Adipocyte (in vitro differentiated cells): Measurements from ENCODE around the gene HNF1B.

Source experiments
- DNase-seq: peaks from one replicate; pipeline ENCODE4 v3.0.0-alpha.2; 2015; ENCODE audit warnings: low read depth
- H3K27me3 ChIP-seq: replicated peaks from 2 replicates; pipeline ENCODE4 v1.7.0; 2013; ENCODE audit warnings: mild to moderate bottlenecking, low read length, moderate library complexity; ENCODE audit not compliant: control insufficient read depth, insufficient read depth
- H3K36me3 ChIP-seq: 2 replicates; pipeline ENCODE4 v1.7.0; 2013; ENCODE audit warnings: low read length, mild to moderate bottlenecking, moderate library complexity; ENCODE audit not compliant: control insufficient read depth, insufficient read depth, severe bottlenecking
- H3K4me1 ChIP-seq: 2 replicates; pipeline ENCODE4 v1.7.0; 2013; ENCODE audit warnings: mild to moderate bottlenecking, low read length, moderate library complexity; ENCODE audit not compliant: control insufficient read depth, insufficient read depth
- H3K4me3 ChIP-seq: 2 replicates; pipeline ENCODE4 v1.7.0; 2013; ENCODE audit warnings: mild to moderate bottlenecking, low read length, moderate library complexity
- H3K9ac ChIP-seq: 2 replicates; pipeline ENCODE4 v1.7.0; 2013; ENCODE audit warnings: mild to moderate bottlenecking, low read length, moderate library complexity
- H3K9me3 ChIP-seq: 2 replicates; pipeline ENCODE4 v1.7.0; 2013; ENCODE audit warnings: mild to moderate bottlenecking, low read length, moderate library complexity; ENCODE audit not compliant: control insufficient read depth

Gene HNF1B

GRCh38 chr17:37661400-37662014 is 83.4 kb downstream of the HNF1B start:
- DNase-seq: no peak
- H3K4me1 ChIP-seq: no peaks in the 10 kb centered on the region
- no peaks in the 10 kb centered on the region for H3K27me3 ChIP-seq
- H3K4me3 ChIP-seq: no peak overlapping the region
- no peaks in the 10 kb centered on the region for H3K9me3 ChIP-seq
- H3K9ac ChIP-seq: no peak overlapping the region
- no peaks in the 10 kb centered on the region for H3K36me3 ChIP-seq

GRCh38 chr17:37659925-37660324 is 84.9 kb downstream of the HNF1B start:
- Histone ChIP-seq H3K36me3 (no peaks in the 10 kb centered on the region), H3K9me3 (no peaks in the 10 kb centered on the region), H3K9ac (no peak overlapping the region), H3K4me3 (no peak overlapping the region), H3K4me1 (no peaks in the 10 kb centered on the region), H3K27me3 (no peaks in the 10 kb centered on the region)
- no peak for DNase-seq

GRCh38 chr17:37657202-37657601 is 87.7 kb downstream of the HNF1B start:
- DNase-seq: no peak
- Histone ChIP-seq H3K4me1 (no peaks in the 10 kb centered on the region), H3K36me3 (no peaks in the 10 kb centered on the region), H3K4me3 (no peak overlapping the region), H3K9ac (no peak overlapping the region), H3K9me3 (no peaks in the 10 kb centered on the region), H3K27me3 (no peaks in the 10 kb centered on the region)

- Histone ChIP-seq H3K4me1 (peaks cover 4% of the 10 kb centered on the region), H3K9me3 (no peaks in the 10 kb centered on the region), H3K27me3 (no peaks in the 10 kb centered on the region), H3K36me3 (no peaks in the 10 kb centered on the region), H3K9ac (no peak overlapping the region), H3K4me3 (no peak overlapping the region)
- no peak for DNase-seq
Observed at GRCh38 chr17:37651849-37652248, 93.0 kb downstream of the HNF1B start.

- DNase-seq: peak; percentile 79
- Histone ChIP-seq H3K4me1 (peaks cover 4% of the 10 kb centered on the region), H3K9ac (no peak overlapping the region), H3K4me3 (no peak overlapping the region), H3K9me3 (no peaks in the 10 kb centered on the region), H3K27me3 (peaks cover 11% of the 10 kb centered on the region), H3K36me3 (no peaks in the 10 kb centered on the region)
Observed at GRCh38 chr17:37650419-37651003, 94.3 kb downstream of the HNF1B start.

GRCh38 chr17:37648555-37648954 is 96.3 kb downstream of the HNF1B start:
- Histone ChIP-seq H3K4me3 (peak overlapping the region; percentile 38), H3K9me3 (no peaks in the 10 kb centered on the region), H3K9ac (no peak overlapping the region), H3K27me3 (peaks cover 12% of the 10 kb centered on the region), H3K4me1 (peaks cover 11% of the 10 kb centered on the region), H3K36me3 (no peaks in the 10 kb centered on the region)
- DNase-seq: peak; percentile 56

- H3K36me3 ChIP-seq: no peaks in the 10 kb centered on the region
Observed at GRCh38 chr17:37647856-37648255, 97.0 kb downstream of the HNF1B start.

GRCh38 chr17:37643869-37644268 is 101.0 kb downstream of the HNF1B start:
- peak; percentile 14 for DNase-seq
- H3K9ac ChIP-seq: peak overlapping the region; percentile 96
- peaks cover 8% of the 10 kb centered on the region for H3K36me3 ChIP-seq
- H3K27me3 ChIP-seq: peaks cover 12% of the 10 kb centered on the region
- peak overlapping the region; percentile 94 for H3K4me3 ChIP-seq
- no peaks in the 10 kb centered on the region for H3K9me3 ChIP-seq
- peaks cover 19% of the 10 kb centered on the region for H3K4me1 ChIP-seq

More at GRCh38 chr17:37647856-37648255, 97.0 kb downstream of the HNF1B start:
- Histone ChIP-seq H3K9ac (no peak overlapping the region), H3K9me3 (no peaks in the 10 kb centered on the region), H3K4me1 (peaks cover 12% of the 10 kb centered on the region), H3K4me3 (no peak overlapping the region), H3K27me3 (peaks cover 12% of the 10 kb centered on the region)
- no peak for DNase-seq

GRCh38 chr17:37643118-37643766 is 101.6 kb downstream of the HNF1B start, which contains the start of gene DDX52:
DDX52 (minus strand) TSS chr17:37643446; CDS start chr17:37643420, 26 bp downstream.
- Histone ChIP-seq H3K4me1 (peaks cover 17% of the 10 kb centered on the region), H3K9ac (peak within 1 kb of the TSS; percentile 96), H3K9me3 (no peaks in the 10 kb centered on the region), H3K27me3 (peaks cover 12% of the 10 kb centered on the region), H3K36me3 (peaks cover 10% of the 10 kb centered on the region), H3K4me3 (peak within 1 kb of the TSS; percentile 94)
- DNase-seq: peak; percentile 98

- H3K27me3 ChIP-seq: peaks cover 12% of the 10 kb centered on the region
- no peaks in the 10 kb centered on the region for H3K9me3 ChIP-seq
- H3K4me1 ChIP-seq: peaks cover 17% of the 10 kb centered on the region
- peak; percentile 73 for DNase-seq
- peak overlapping the region; percentile 96 for H3K9ac ChIP-seq
- H3K4me3 ChIP-seq: peak overlapping the region; percentile 94
- H3K36me3 ChIP-seq: peaks cover 15% of the 10 kb centered on the region
Observed at GRCh38 chr17:37642681-37643080, 102.2 kb downstream of the HNF1B start.

GRCh38 chr17:37640015-37640414 is 104.8 kb downstream of the HNF1B start:
- Histone ChIP-seq H3K4me3 (no peak overlapping the region), H3K27me3 (no peaks in the 10 kb centered on the region), H3K4me1 (peaks cover 17% of the 10 kb centered on the region), H3K36me3 (peaks cover 23% of the 10 kb centered on the region), H3K9me3 (no peaks in the 10 kb centered on the region), H3K9ac (no peak overlapping the region)
- DNase-seq: no peak
